Dermis blood vessel endothelial cell (primary cell): ENCODE data around the gene SCMH1. TPM values are rescaled to one million over a fixed set of nuclear protein-coding genes. Genes with fewer than 3 reads are reported as not detected.
A peak's percentile ranks its signal among the peaks of the same experiment; 100 is the strongest.
"Not testable (repeated sequence)": the region's sequence is repeated elsewhere in the genome, so short reads cannot be mapped to it uniquely, and the experiment has no call there.

Experiments used
- DNase-seq: peaks from one replicate; pipeline ENCODE4 v3.0.0; 2010
- total RNA-seq: library from RNA; depleted of rRNA; stranded (reverse); fragments of >200 nt; gene quantifications from 2 replicates; pipeline ENCODE4 v1.2.3, GENCODE V29; 2014

Gene SCMH1
- total RNA-seq: 14.8 and 16.0 TPM in 2 replicates

- DNase-seq: peak; percentile 52
These were observed at the start of gene SCMH1 for GRCh38 chr1:41241749-41242341. TSS of gene SCMH1 (minus strand) at chr1:41242306. CDS start at chr1:41186133, 56,173 bp downstream.

- no peak for DNase-seq
These were observed 49.1 kb upstream of the SCMH1 start for GRCh38 chr1:41291195-41291594.

- DNase-seq: no peak
These were observed 47.1 kb upstream of the SCMH1 start for GRCh38 chr1:41289196-41289595.

- no peak for DNase-seq
These were observed 44.9 kb upstream of the SCMH1 start for GRCh38 chr1:41286992-41287391.

GRCh38 chr1:41286486-41286885 is 44.4 kb upstream of the SCMH1 start:
- DNase-seq: no peak

- no peak for DNase-seq
These were observed 43.7 kb upstream of the SCMH1 start for GRCh38 chr1:41285818-41286217.

GRCh38 chr1:41284121-41284520 is 42.0 kb upstream of the SCMH1 start:
- DNase-seq: peak; percentile 15

- peak; percentile 57 for DNase-seq
These were observed 40.7 kb upstream of the SCMH1 start for GRCh38 chr1:41282679-41283317.

GRCh38 chr1:41281334-41281733 is 39.2 kb upstream of the SCMH1 start:
- no peak for DNase-seq

- DNase-seq: no peak
These were observed 38.3 kb upstream of the SCMH1 start for GRCh38 chr1:41280202-41281032.

GRCh38 chr1:41278076-41278475 is 36.0 kb upstream of the SCMH1 start:
- DNase-seq: no peak

- DNase-seq: no peak
These were observed 35.4 kb upstream of the SCMH1 start for GRCh38 chr1:41277371-41277975.

GRCh38 chr1:41275831-41276230 is 33.7 kb upstream of the SCMH1 start:
- DNase-seq: no peak

- no peak for DNase-seq
These were observed 32.8 kb upstream of the SCMH1 start for GRCh38 chr1:41274752-41275545.

GRCh38 chr1:41272601-41273000 is 30.5 kb upstream of the SCMH1 start:
- DNase-seq: no peak

GRCh38 chr1:41268154-41268770 is 26.2 kb upstream of the SCMH1 start:
- DNase-seq: peak; percentile 84

GRCh38 chr1:41261926-41262618 is 20.0 kb upstream of the SCMH1 start:
- DNase-seq: no peak

- no peak for DNase-seq
These were observed 18.7 kb upstream of the SCMH1 start for GRCh38 chr1:41260768-41261167.

GRCh38 chr1:41259221-41259620 is 17.1 kb upstream of the SCMH1 start:
- DNase-seq: no peak

- no peak for DNase-seq
These were observed 13.9 kb upstream of the SCMH1 start for GRCh38 chr1:41255978-41256377.

GRCh38 chr1:41251120-41251519 is 9.0 kb upstream of the SCMH1 start:
- not testable (repeated sequence) for DNase-seq
